ENCODE results near the gene UTP20.
"Not testable (repeated sequence)": the region's sequence is repeated elsewhere in the genome, so short reads cannot be mapped to it uniquely, and the experiment has no call there.

UTP20 gene

GRCh38 chr12:101327546-101327945 lies 47.6 kb downstream of the UTP20 start:
- no peak for DNase-seq

GRCh38 chr12:101328917-101329316 lies 49.0 kb downstream of the UTP20 start:
- DNase-seq = no peak

- DNase-seq = no peak
These were observed 50.7 kb downstream of the UTP20 start for GRCh38 chr12:101330631-101331030.

DNA sequence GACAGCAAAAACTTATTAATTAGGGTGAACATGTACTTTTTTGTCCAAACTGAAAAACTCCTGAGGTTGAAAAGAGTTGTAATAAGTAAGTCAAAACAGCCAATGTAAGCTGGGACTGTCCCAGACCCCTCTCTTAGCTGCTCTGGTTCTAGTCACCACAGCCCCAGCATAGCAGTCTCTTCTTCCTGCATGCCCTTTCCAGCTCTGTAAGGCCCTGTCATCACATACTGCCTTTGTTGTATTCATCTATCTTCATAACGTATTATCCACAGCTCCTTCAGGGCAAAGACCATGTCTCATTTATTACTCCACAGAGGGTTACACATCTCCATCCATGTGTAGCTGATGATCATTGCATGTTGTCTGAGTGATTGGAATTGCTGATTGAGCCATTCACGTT lies 56.5 kb downstream of the UTP20 start:
- no peak for DNase-seq

DNA sequence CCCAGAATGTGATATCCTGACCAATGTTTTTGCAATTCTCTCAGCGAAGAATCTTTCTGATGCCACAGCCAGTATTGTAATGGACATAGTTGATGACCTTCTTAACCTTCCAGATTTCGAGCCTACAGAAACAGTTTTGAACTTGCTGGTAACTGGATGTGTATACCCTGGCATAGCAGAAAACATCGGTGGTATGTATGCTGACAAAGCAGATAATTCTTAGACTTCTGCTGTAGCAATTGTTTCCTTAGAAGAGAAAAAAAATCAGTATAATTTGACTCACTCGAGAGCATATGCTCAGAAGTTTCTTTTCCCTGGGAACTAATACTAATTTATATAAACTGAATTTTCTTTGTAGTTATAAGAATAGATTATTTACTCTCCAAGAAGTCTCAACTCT lies 58.2 kb downstream of the UTP20 start:
- no peak for DNase-seq

DNA sequence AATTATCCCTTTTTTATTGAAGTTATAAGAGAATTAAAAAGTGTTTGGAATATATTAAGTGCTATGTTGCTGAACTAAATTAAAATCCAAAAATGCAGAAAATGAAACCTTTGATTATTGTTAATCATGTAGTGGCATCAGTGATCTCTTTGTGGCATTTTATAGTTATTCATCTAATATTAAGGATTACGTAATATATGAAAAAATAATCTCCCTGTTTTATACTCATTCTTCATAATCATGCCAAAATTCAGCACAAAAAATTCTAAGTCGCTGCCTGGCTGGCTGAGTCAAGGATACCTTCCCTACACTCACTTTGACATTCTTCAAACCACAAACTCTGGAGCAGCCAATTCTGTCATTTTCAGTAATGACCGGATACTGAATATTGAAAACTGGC lies 64.0 kb downstream of the UTP20 start:
- no peak for DNase-seq

- no peak for DNase-seq
These were observed 71.8 kb downstream of the UTP20 start for GRCh38 chr12:101351682-101352081.

- DNase-seq = no peak
These were observed 76.9 kb downstream of the UTP20 start for GRCh38 chr12:101356794-101357193.

GRCh38 chr12:101361455-101361854 lies 81.5 kb downstream of the UTP20 start:
- DNase-seq = no peak

GRCh38 chr12:101368016-101368415 lies 88.1 kb downstream of the UTP20 start:
- no peak for DNase-seq

- no peak for DNase-seq
These were observed 92.5 kb downstream of the UTP20 start for GRCh38 chr12:101372431-101372830.

- no peak for DNase-seq
These were observed 95.7 kb downstream of the UTP20 start for GRCh38 chr12:101375573-101375972.

- no peak for DNase-seq
These were observed 99.2 kb downstream of the UTP20 start for GRCh38 chr12:101379149-101379548.

GRCh38 chr12:101391181-101391580 lies 111.3 kb downstream of the UTP20 start:
- DNase-seq = not testable (repeated sequence)

- DNase-seq = no peak
These were observed 127.1 kb downstream of the UTP20 start for GRCh38 chr12:101407049-101407435.

DNA sequence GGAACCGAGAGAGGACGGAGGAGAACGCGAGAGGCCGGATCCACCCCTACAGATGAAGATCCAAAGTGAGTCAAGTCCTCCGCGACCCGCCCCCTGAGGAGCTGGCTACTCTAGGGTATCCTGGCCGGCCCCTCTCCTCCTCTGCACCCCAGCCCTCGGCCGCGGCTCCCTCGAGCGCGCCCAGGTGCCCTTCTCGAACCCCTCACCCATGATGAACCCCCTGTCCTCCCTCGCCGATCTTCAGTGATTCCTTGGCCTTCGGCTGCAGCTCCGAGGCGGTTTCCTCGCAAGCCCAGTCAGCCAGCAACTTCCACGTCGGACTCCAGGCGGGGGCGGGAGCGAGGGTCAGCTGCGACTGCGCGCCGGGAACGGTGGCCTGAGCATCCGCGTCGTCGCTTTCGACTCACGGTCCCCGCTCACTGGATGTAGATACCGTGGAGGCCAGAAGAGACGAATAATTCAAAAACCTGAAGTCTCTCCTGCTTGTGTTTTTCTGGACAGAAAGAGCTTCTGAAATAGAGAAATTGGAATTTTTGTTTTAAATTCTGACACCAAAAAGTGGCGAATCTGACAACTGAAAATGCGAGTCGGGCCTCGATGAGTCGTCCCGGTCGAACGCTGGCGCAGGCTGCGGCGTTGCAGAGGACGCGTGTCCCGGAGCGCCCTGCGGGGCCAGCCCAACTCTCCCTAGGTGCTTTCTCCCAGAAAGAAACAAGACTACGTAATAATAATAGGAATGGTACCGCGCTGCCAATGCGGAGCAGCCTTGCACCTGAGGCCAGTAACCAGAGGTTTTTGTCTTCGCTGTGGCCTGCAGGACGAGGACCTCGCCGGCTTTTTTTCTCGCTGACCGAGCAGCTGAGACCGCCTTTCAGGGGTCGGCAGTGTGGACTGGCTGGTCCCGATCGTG lies 127.8 kb downstream of the UTP20 start, which contains the start of gene ARL1:
Gene ARL1, minus strand, starts transcription at position 337 of the 910 bp plus-strand sequence. Its CDS starts 127 bp downstream, at position 210.
- DNase-seq = peak; percentile 64

GRCh38 chr12:101410169-101410568 lies 130.3 kb downstream of the UTP20 start:
- DNase-seq = not testable (repeated sequence)

- DNase-seq = no peak
These were observed 134.7 kb downstream of the UTP20 start for GRCh38 chr12:101414533-101415119.

DNA sequence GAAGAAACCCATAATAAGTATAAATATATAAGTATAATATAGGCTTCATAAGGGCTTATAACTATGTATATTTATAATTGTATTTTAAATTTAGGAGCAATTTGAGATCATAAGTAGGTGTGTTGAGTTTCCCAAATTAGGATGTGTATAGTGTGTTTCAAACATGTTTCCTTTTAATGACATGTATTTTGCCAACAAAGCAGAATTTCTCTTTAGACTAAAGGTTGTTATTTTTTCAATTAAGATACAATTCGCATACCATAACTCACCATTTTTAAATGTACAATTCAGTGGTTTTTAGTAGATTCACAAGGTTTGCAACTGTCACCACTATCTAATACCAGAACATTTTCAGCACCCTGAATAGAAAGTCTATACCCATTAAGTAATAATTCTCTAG lies 135.3 kb downstream of the UTP20 start:
- DNase-seq = no peak

- not testable (repeated sequence) for DNase-seq
These were observed 142.2 kb downstream of the UTP20 start for GRCh38 chr12:101422066-101422465.

DNA sequence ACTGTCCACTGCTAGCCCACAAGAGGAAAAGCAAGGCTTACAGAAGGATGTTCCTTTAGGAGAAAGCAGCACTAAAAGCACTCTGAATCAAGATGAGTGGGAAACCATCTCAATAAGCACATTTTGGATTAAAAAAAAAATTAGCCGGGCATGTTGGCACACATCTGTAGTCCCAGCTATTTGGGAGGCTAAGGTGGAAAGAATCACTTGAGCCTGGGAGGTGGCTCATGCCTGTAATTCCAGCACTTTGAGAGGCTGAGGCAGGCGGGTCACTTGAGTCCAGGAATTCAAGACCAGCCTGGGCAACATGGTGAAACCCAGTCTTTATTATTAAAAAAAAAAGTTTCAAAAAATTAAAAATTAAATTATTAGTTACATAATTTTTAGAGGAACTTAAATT lies 144.7 kb downstream of the UTP20 start:
- DNase-seq = no peak

DNA sequence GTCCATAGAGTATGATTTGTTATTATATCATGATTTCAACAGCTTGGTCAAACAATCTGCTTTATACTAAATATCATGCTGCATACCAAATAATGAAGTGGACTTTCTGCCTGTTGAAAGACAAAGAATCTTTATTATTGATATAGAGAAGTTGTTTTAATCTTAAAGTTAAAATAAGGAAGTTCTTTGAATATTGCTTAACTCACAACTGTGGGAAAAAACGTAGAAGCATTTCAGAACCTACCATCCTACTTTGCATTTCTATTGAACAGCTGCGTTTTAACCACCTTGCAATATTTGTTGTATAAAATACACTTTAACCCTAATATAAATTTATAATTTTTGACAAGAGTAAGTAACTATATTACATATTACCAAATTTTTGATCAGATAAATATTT lies 150.6 kb downstream of the UTP20 start:
- DNase-seq = no peak

DNA sequence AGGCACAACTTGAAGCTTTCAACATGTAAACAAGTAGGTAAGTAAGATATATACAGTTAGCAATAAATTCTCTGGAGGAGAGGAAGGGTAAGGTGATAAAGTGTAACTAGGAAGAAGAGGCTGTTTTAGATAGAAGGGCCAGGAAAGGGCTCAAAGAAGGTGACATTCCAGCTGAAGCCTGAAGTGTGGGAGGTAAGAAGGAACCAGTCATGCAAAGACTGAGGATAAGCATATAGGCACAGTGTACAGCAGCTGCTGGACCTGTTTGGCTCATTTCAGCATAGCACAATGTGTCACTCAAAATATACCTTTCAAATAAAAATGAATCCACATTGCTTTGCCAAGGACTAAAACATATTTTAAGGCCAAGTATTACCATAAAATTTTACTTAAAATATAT lies 156.2 kb downstream of the UTP20 start:
- DNase-seq = no peak

Data from activated gamma-delta T cell (primary cell).